ENCODE data around the gene SPTBN5. TPM values are rescaled to one million over a fixed set of nuclear protein-coding genes. Genes with fewer than 3 reads are reported as not detected.

The SPTBN5 gene
- total RNA-seq, 2 donors from 2014 or later, result 0.52 to 3.0 TPM

- Histone ChIP-seq H3K27me3 (no peaks in the 10 kb centered on the region), H3K4me3 (no peak overlapping the region), H3K36me3 (replicated peaks in 1 of 2; ENCODE audit: insufficient read depth in 1 of 2, low read depth in 2 of 2) (peaks cover 0 to 14% of the 10 kb centered on the region in 2 donors), H3K27ac (peak overlapping the region in 2 of 4 donors; percentile 26 to 45), H3K4me1 (peaks cover 38% of the 10 kb centered on the region), H3K9me3 (no peaks in the 10 kb centered on the region)
- intact Hi-C loops (cut with DNase I), result no loop called here
- DNase-seq (no peak), ATAC-seq (no peak)
- TF ChIP-seq POLR2A (IDR thresholded peaks at IDR 0.05), result no peak
- TF ChIP-seq CTCF (IDR thresholded peaks at IDR 0.05), result no peak
- WGBS, 2 donors, result 68% methylated on average over 10 to 14 of the region's 14 CpGs
These were observed 11.4 kb upstream of the SPTBN5 start for GRCh38 chr15:41905036-41905793.

- H3K9me3 ChIP-seq, result no peaks in the 10 kb centered on the region
- H3K27ac ChIP-seq, result peak overlapping the region in 2 of 4 donors; percentile 26 to 45
- DNase-seq (peak; percentile 66 to 75 (median 70)), ATAC-seq (peak; percentile 70)
- H3K36me3 ChIP-seq (replicated peaks in 1 of 2; ENCODE audit: insufficient read depth in 1 of 2, low read depth in 2 of 2), result peaks cover 0 to 18% of the 10 kb centered on the region in 2 donors
- H3K4me1 ChIP-seq, result peaks cover 32% of the 10 kb centered on the region
- no peaks in the 10 kb centered on the region for H3K27me3 ChIP-seq
- WGBS, 2 donors, result 0 to 18% methylated on average over 4 to 6 of the region's 6 CpGs
- intact Hi-C loops (cut with DNase I), result no loop called here
- H3K4me3 ChIP-seq, result no peak overlapping the region
- TF ChIP-seq CTCF (IDR thresholded peaks at IDR 0.05) (peak; percentile 62 to 89 (median 79)), POLR2A (IDR thresholded peaks at IDR 0.05) (no peak)
These were observed 10.7 kb upstream of the SPTBN5 start for GRCh38 chr15:41904541-41905005.

- ATAC-seq (no peak), DNase-seq (no peak)
- Histone ChIP-seq H3K4me3 (no peak overlapping the region), H3K9me3 (no peaks in the 10 kb centered on the region), H3K27me3 (no peaks in the 10 kb centered on the region), H3K4me1 (peaks cover 24% of the 10 kb centered on the region), H3K36me3 (replicated peaks in 1 of 2; ENCODE audit: insufficient read depth in 1 of 2, low read depth in 2 of 2) (peaks cover 0 to 17% of the 10 kb centered on the region in 2 donors), H3K27ac (peak overlapping the region in 1 of 4 donors; percentile 27)
- TF ChIP-seq CTCF (IDR thresholded peaks at IDR 0.05) (no peak), POLR2A (IDR thresholded peaks at IDR 0.05) (no peak)
- 73 to 81% methylated on average over 3 to 13 of the region's 13 CpGs for WGBS, 2 donors
- intact Hi-C loops (cut with DNase I), result no loop called here
These were observed 9.9 kb upstream of the SPTBN5 start for GRCh38 chr15:41903782-41904181.

- no peak for DNase-seq
- 55 to 59% methylated on average over 5 of the region's 5 CpGs for WGBS, 2 donors
- H3K4me3 ChIP-seq, result no peak overlapping the region
These were observed 7.6 kb upstream of the SPTBN5 start for GRCh38 chr15:41901431-41901830.

More at GRCh38 chr15:41901431-41901830, 7.6 kb upstream of the SPTBN5 start:
- ATAC-seq, result no peak
- Histone ChIP-seq H3K36me3 (replicated peaks in 1 of 2; ENCODE audit: insufficient read depth in 1 of 2, low read depth in 2 of 2) (peaks cover 0 to 17% of the 10 kb centered on the region in 2 donors), H3K9me3 (no peaks in the 10 kb centered on the region), H3K27ac (peak overlapping the region in 1 of 4 donors; percentile 5), H3K4me1 (peaks cover 17% of the 10 kb centered on the region), H3K27me3 (no peaks in the 10 kb centered on the region)
- intact Hi-C loops (cut with DNase I), result no loop called here
- no peak for TF ChIP-seq POLR2A (IDR thresholded peaks at IDR 0.05)
- no peak for TF ChIP-seq CTCF (IDR thresholded peaks at IDR 0.05)
